Endothelial cell of umbilical vein (primary cell): ENCODE results near the gene CHN2. TPM values are rescaled to one million over a fixed set of nuclear protein-coding genes. Genes with fewer than 3 reads are reported as not detected.

ENCODE experiments used
- BruUV-seq: library from RNA; stranded (reverse); fragments of 400-500 nt; replicated peaks from 2 replicates; lab custom pipeline; 2021; lab: Mats Ljungman, UMichigan
- CTCF ChIA-PET: fragments of 300-600, 350-600 bp; sonication (Branson Sonifier 250); formaldehyde crosslinking; loops from one replicate; lab custom pipeline; 2021; ENCODE audit warnings: antibody characterized with exemption, inconsistent platforms; lab: Charles Lee
- POLR2A ChIA-PET: fragments of 300-600, 350-600 bp; sonication (Branson Sonifier 250); formaldehyde crosslinking; loops from one replicate; lab custom pipeline; 2021; ENCODE audit warnings: antibody characterized with exemption, inconsistent platforms; lab: Charles Lee
- DNase-seq: peaks from one replicate; pipeline ENCODE4 v3.0.0-alpha.2; 2011; ENCODE audit warnings: low read depth, low spot score
- FAIRE-seq: peaks from 2 replicates; lab custom pipeline; 2011; peaks lifted over from hg19 to GRCh38; lab: Jason Lieb, UNC
- H2AFZ ChIP-seq: 2 replicates; pipeline ENCODE4 v1.6.0; 2012; ENCODE audit warnings: low read depth, low read length, control low read depth, inconsistent platforms
- H3K27ac ChIP-seq: 2 replicates; pipeline ENCODE4 v1.5.1; 2011; ENCODE audit warnings: low read depth, mild to moderate bottlenecking, control low read depth, low read length, moderate library complexity; ENCODE audit not compliant: insufficient read depth
- H3K27me3 ChIP-seq, 2 experiments: 2 replicates each; pipeline versions ENCODE4 v1.6.0 to v1.6.1; 2011; ENCODE audit warnings: low read length in 2 of 2, mixed read lengths in 1 of 2; ENCODE audit not compliant: control insufficient read depth in 2 of 2, insufficient read depth in 2 of 2
- H3K36me3 ChIP-seq, 2 experiments: 2 replicates in 1 of 2; 3 replicates in 1 of 2; pipeline ENCODE4 v1.5.1; 2011; ENCODE audit warnings: low read length in 2 of 2, mild to moderate bottlenecking in 1 of 2, moderate library complexity in 1 of 2; ENCODE audit not compliant: control insufficient read depth in 2 of 2, insufficient read depth in 2 of 2; ENCODE audit errors: extremely low read depth in 1 of 2
- H3K4me1 ChIP-seq: 3 replicates; pipeline ENCODE4 v1.5.1; 2011; ENCODE audit warnings: mild to moderate bottlenecking, low read length; ENCODE audit not compliant: control insufficient read depth, insufficient read depth; ENCODE audit errors: extremely low read depth
- H3K4me2 ChIP-seq: 2 replicates; pipeline ENCODE4 v1.6.1; 2011; ENCODE audit warnings: low read length, control low read depth, mixed read lengths; ENCODE audit not compliant: insufficient read depth
- H3K4me3 ChIP-seq, 3 experiments: fragments of 200-600 bp in 1 of 3; sonication (generic), shearing (Covaris generic) in 1 of 3; replicated peaks in 1 of 3; 2 replicates each; pipeline ENCODE4 v1.5.1; 2011 to 2016; ENCODE audit warnings: control low read depth in 3 of 3, low read length in 3 of 3, mild to moderate bottlenecking in 2 of 3, inconsistent platforms in 1 of 3, low read depth in 1 of 3, moderate library complexity in 1 of 3; ENCODE audit not compliant: insufficient read depth in 1 of 3
- H3K79me2 ChIP-seq: 2 replicates; pipeline ENCODE4 v1.6.0; 2012; ENCODE audit warnings: low read length, inconsistent platforms; ENCODE audit not compliant: control insufficient read depth, insufficient read depth
- H3K9ac ChIP-seq: replicated peaks from 2 replicates; pipeline ENCODE3; 2011; ENCODE audit warnings: low read length, control low read depth; ENCODE audit not compliant: insufficient read depth; ENCODE audit errors: extremely low read depth
- H3K9me1 ChIP-seq: replicated peaks from 3 replicates; pipeline ENCODE4 v1.6.0; 2011; ENCODE audit warnings: mild to moderate bottlenecking, low read length; ENCODE audit not compliant: control insufficient read depth, insufficient read depth; ENCODE audit errors: extremely low read depth
- H3K9me3 ChIP-seq: replicated peaks from 2 replicates; pipeline ENCODE4 v1.5.1; 2012; ENCODE audit warnings: low read length, inconsistent platforms; ENCODE audit not compliant: control insufficient read depth, insufficient read depth
- H4K20me1 ChIP-seq: replicated peaks from 2 replicates; pipeline ENCODE3; 2011; ENCODE audit warnings: mild to moderate bottlenecking, low read length; ENCODE audit not compliant: control insufficient read depth, insufficient read depth; ENCODE audit errors: extremely low read depth
- CTCF ChIP-seq, 2 donors: IDR thresholded peaks; 1 replicate in 1 of 2; 2 replicates in 1 of 2; pipeline ENCODE4 v1.5.1; 2011; ENCODE audit warnings: low read length in 2 of 2, mild to moderate bottlenecking in 2 of 2, moderate library complexity in 2 of 2, control low read depth in 1 of 2, inconsistent platforms in 1 of 2, low read depth in 1 of 2; ENCODE audit not compliant: insufficient read depth in 1 of 2; ENCODE audit errors: extremely low read depth in 1 of 2
- EZH2 ChIP-seq: IDR thresholded peaks from 2 replicates; pipeline ENCODE4 v1.6.1; 2012; ENCODE audit warnings: borderline replicate concordance, low read depth, mild to moderate bottlenecking, moderate library complexity, low read length, inconsistent platforms; ENCODE audit not compliant: severe bottlenecking
- FOS ChIP-seq: IDR thresholded peaks from 2 replicates; pipeline ENCODE4 v1.6.1; 2011; ENCODE audit warnings: mild to moderate bottlenecking, low read length, moderate library complexity, borderline replicate concordance; ENCODE audit not compliant: insufficient read depth
- GATA2 ChIP-seq: IDR thresholded peaks from 2 replicates; pipeline ENCODE4 v1.7.0; 2011; ENCODE audit warnings: low read depth, mild to moderate bottlenecking, moderate library complexity, mixed read lengths, low read length; ENCODE audit not compliant: insufficient read length, insufficient read depth
- JUN ChIP-seq: IDR thresholded peaks from 2 replicates; pipeline ENCODE4 v1.6.1; 2011; ENCODE audit warnings: borderline replicate concordance, low read depth; ENCODE audit not compliant: insufficient read length, insufficient read depth
- MAX ChIP-seq: IDR thresholded peaks from 2 replicates; pipeline ENCODE4 v1.6.1; 2011; ENCODE audit not compliant: insufficient read depth, insufficient read length
- MYC ChIP-seq: IDR thresholded peaks from one replicate; pipeline ENCODE4 v1.6.1; 2011; ENCODE audit warnings: mild to moderate bottlenecking, low read depth, low read length
- POLR2A ChIP-seq: IDR thresholded peaks from 2 replicates; pipeline ENCODE4 v1.6.1; 2012; ENCODE audit warnings: low read depth, mild to moderate bottlenecking, control low read depth, low read length
- POLR2AphosphoS5 ChIP-seq: IDR thresholded peaks from 2 replicates; pipeline ENCODE4 v1.6.1; 2012; ENCODE audit warnings: low read depth, mild to moderate bottlenecking, control low read depth, low read length, moderate library complexity; ENCODE audit not compliant: insufficient read depth
- dilution Hi-C: fragments of 300-500 bp; cut with MboI; formaldehyde crosslinking; loops from one replicate; pipeline ENCODE4 v1.15.0; 2019; ENCODE audit warnings: low sequenced_read_pairs; ENCODE audit not compliant: extremely low pct_ligation_motif_present
- intact Hi-C: fragments of 100-400 bp; cut with micrococcal nuclease; formaldehyde crosslinking; loops from one replicate; pipeline ENCODE4 v1.10.0; 2022
- polyA plus RNA-seq, 4 experiments: library from polyadenylated mRNA; depleted of rRNA in 3 of 4; stranded (reverse) in 3 of 4; unstranded in 1 of 4; fragments of >200 nt; gene quantifications; 2 replicates each; pipeline versions ENCODE4 v1.2.1 to v1.2.3, GENCODE V29; 2011 to 2012; ENCODE audit warnings: missing spikeins in 1 of 4
- total RNA-seq: library from RNA; stranded (reverse); gene quantifications from 2 replicates; pipeline ENCODE4 v1.2.3, GENCODE V29; 2021

The CHN2 gene
- total and polyA plus RNA-seq, 2 donors (not counting 3 experiments of a cell fraction or from before 2014, with no cell fraction given): 1.4 to 5.0 TPM

GRCh38 chr7:29320577-29320976 is 126.0 kb downstream of the CHN2 start:
- no peak overlapping the region for H3K4me3 ChIP-seq

More at GRCh38 chr7:29320577-29320976, 126.0 kb downstream of the CHN2 start:
- peaks cover 0 to 7% of the 10 kb centered on the region in 2 experiments for H3K27me3 ChIP-seq
- DNase-seq (no peak), FAIRE-seq (no peak)
- H3K4me1 ChIP-seq: no peaks in the 10 kb centered on the region
- no peaks in the 10 kb centered on the region for H3K9me3 ChIP-seq
- H2AFZ ChIP-seq: no peak overlapping the region
- dilution Hi-C loops (no loop called here), intact Hi-C loops (no loop called here)
- TF ChIP-seq FOS (no peak), MAX (no peak), JUN (no peak), CTCF (IDR thresholded peaks at IDR 0.05; ENCODE audit: extremely low read depth in 1 of 2, insufficient read depth in 1 of 2, low read depth in 1 of 2, low read length in 2 of 2) (no peak), POLR2A (no peak), MYC (no peak), POLR2AphosphoS5 (no peak), EZH2 (no peak), GATA2 (no peak)
- no peaks in the 10 kb centered on the region for H3K36me3 ChIP-seq
- BruUV-seq: no TSS peak
- H4K20me1 ChIP-seq: no peaks in the 10 kb centered on the region
- H3K9ac ChIP-seq: no peak overlapping the region
- H3K79me2 ChIP-seq: no peaks in the 10 kb centered on the region
- no peak overlapping the region for H3K4me2 ChIP-seq
- ChIA-PET CTCF (no interaction called here), POLR2A (no interaction called here)
- H3K9me1 ChIP-seq: no peaks in the 10 kb centered on the region
- no peak overlapping the region for H3K27ac ChIP-seq
